GM21447 (cell line): ENCODE data around the gene MYO5A.

Source experiments
- ATAC-seq: cut with Tn5 transposase; IDR thresholded peaks from one replicate; pipeline ENCODE4 v1.9.1; 2021; ENCODE audit not compliant: unreplicated experiment

The MYO5A gene

GRCh38 chr15:52378746-52379394, 149.8 kb downstream of the MYO5A start:
- peak; percentile 51 for ATAC-seq

- no peak for ATAC-seq
These were observed 158.7 kb downstream of the MYO5A start for GRCh38 chr15:52370010-52370409.

- ATAC-seq, result no peak
These were observed 159.2 kb downstream of the MYO5A start for GRCh38 chr15:52369455-52369854.

GRCh38 chr15:52369030-52369429, 159.7 kb downstream of the MYO5A start:
- ATAC-seq, result no peak

- ATAC-seq, result no peak
These were observed 160.3 kb downstream of the MYO5A start for GRCh38 chr15:52368402-52368801.

GRCh38 chr15:52362497-52362896, 166.2 kb downstream of the MYO5A start:
- ATAC-seq, result no peak

GRCh38 chr15:52361975-52362494, 166.6 kb downstream of the MYO5A start:
- no peak for ATAC-seq

GRCh38 chr15:52361494-52361893, 167.2 kb downstream of the MYO5A start:
- no peak for ATAC-seq

- ATAC-seq, result no peak
These were observed 168.2 kb downstream of the MYO5A start for GRCh38 chr15:52360229-52361203.

GRCh38 chr15:52359722-52360121, 169.0 kb downstream of the MYO5A start:
- no peak for ATAC-seq

GRCh38 chr15:52357949-52358348, 170.7 kb downstream of the MYO5A start:
- no peak for ATAC-seq

GRCh38 chr15:52352086-52352485, 176.6 kb downstream of the MYO5A start:
- ATAC-seq, result no peak

GRCh38 chr15:52351206-52351908, 177.3 kb downstream of the MYO5A start:
- ATAC-seq, result no peak

GRCh38 chr15:52350423-52350822, 178.3 kb downstream of the MYO5A start:
- no peak for ATAC-seq

GRCh38 chr15:52349052-52349700, 179.5 kb downstream of the MYO5A start:
- no peak for ATAC-seq

GRCh38 chr15:52348056-52348745, 180.5 kb downstream of the MYO5A start:
- ATAC-seq, result no peak

GRCh38 chr15:52344592-52344991, 184.1 kb downstream of the MYO5A start:
- no peak for ATAC-seq

GRCh38 chr15:52343831-52344230, 184.8 kb downstream of the MYO5A start:
- ATAC-seq, result no peak

- no peak for ATAC-seq
These were observed 188.6 kb downstream of the MYO5A start for GRCh38 chr15:52340093-52340492.

GRCh38 chr15:52338891-52339290, 189.8 kb downstream of the MYO5A start:
- no peak for ATAC-seq
